OCI-LY7 (cell line): Measurements from ENCODE around the gene TRNT1.

Experiments used
- EZH2phosphoT487 ChIP-seq: fragments of 200-600 bp; sonication (generic); IDR thresholded peaks from 2 replicates; pipeline ENCODE4 v1.6.1; 2018; ENCODE audit warnings: low read depth, borderline replicate concordance, mild to moderate bottlenecking, mixed run types, antibody characterized with exemption, low read length, moderate library complexity, mixed read lengths
- TF ChIP-seq, protein P1 (sequence below): fragments of 200-600 bp; sonication (generic); conservative IDR thresholded peaks from 2 replicates; pipeline ENCODE4 v1.5.1; 2014; ENCODE audit warnings: mild to moderate bottlenecking, antibody characterized with exemption, low read length, moderate library complexity, mixed read lengths

DNA sequence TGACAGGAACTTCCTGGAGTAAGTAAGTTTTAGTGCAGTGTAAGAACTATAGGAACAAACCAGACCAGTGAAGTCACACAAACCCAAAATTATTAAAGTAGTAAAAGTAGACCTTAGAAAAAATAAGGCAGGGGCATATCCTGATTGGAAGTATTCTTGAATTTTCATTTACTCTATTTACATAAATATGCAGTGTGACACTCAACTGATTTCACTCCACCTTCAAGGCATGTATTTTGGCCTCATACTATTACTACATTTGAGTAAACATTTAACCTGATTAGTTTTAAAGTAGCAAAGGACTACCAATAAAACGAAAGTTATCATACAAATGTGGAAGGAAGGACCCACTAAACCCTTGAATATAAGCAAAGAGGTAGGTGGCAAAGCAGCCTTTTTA is 22.8 kb downstream of the TRNT1 start:
- TF ChIP-seq, protein P1, sequence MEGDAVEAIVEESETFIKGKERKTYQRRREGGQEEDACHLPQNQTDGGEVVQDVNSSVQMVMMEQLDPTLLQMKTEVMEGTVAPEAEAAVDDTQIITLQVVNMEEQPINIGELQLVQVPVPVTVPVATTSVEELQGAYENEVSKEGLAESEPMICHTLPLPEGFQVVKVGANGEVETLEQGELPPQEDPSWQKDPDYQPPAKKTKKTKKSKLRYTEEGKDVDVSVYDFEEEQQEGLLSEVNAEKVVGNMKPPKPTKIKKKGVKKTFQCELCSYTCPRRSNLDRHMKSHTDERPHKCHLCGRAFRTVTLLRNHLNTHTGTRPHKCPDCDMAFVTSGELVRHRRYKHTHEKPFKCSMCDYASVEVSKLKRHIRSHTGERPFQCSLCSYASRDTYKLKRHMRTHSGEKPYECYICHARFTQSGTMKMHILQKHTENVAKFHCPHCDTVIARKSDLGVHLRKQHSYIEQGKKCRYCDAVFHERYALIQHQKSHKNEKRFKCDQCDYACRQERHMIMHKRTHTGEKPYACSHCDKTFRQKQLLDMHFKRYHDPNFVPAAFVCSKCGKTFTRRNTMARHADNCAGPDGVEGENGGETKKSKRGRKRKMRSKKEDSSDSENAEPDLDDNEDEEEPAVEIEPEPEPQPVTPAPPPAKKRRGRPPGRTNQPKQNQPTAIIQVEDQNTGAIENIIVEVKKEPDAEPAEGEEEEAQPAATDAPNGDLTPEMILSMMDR, result no peak
- no peak for TF ChIP-seq EZH2phosphoT487
